ENCODE results near the gene PPP1R14C. TPM values are rescaled to one million over a fixed set of nuclear protein-coding genes. Genes with fewer than 3 reads are reported as not detected.

Gene PPP1R14C
- total RNA-seq, 2 donors from 2014 or later = 0.95 to 1.3 TPM

- no peak overlapping the region for H3K27ac ChIP-seq
- ATAC-seq (ENCODE audit: insufficient number of reproducible peaks, low FRiP score, low read depth) (no peak), DNase-seq (ENCODE audit: low spot score) (no peak)
- no peaks in the 10 kb centered on the region for H3K9me3 ChIP-seq
- no peak for TF ChIP-seq CTCF (IDR thresholded peaks at IDR 0.05)
- H3K27me3 ChIP-seq (replicated peaks; ENCODE audit: insufficient read depth) = no peaks in the 10 kb centered on the region
- no peak overlapping the region for H3K4me3 ChIP-seq
- H3K36me3 ChIP-seq = no peaks in the 10 kb centered on the region
- H3K4me1 ChIP-seq (ENCODE audit: control insufficient read depth in 1 of 2, low read depth in 2 of 2) = no peaks in the 10 kb centered on the region
Observed at GRCh38 chr6:150195996-150196417, 53.2 kb downstream of the PPP1R14C start.

- ATAC-seq (ENCODE audit: insufficient number of reproducible peaks, low FRiP score, low read depth) = no peak
- H3K36me3 ChIP-seq = no peaks in the 10 kb centered on the region
- H3K27me3 ChIP-seq (replicated peaks; ENCODE audit: insufficient read depth) = no peaks in the 10 kb centered on the region
- no peaks in the 10 kb centered on the region for H3K4me1 ChIP-seq (ENCODE audit: control insufficient read depth in 1 of 2, low read depth in 2 of 2)
- TF ChIP-seq CTCF (IDR thresholded peaks at IDR 0.05) = no peak
- no peak overlapping the region for H3K27ac ChIP-seq
- H3K4me3 ChIP-seq = no peak overlapping the region
- no peak for DNase-seq (ENCODE audit: low spot score)
- H3K9me3 ChIP-seq = no peaks in the 10 kb centered on the region
Observed at GRCh38 chr6:150196942-150197745, 54.3 kb downstream of the PPP1R14C start.

- H3K27ac ChIP-seq = no peak overlapping the region
- H3K36me3 ChIP-seq = no peaks in the 10 kb centered on the region
- TF ChIP-seq CTCF (IDR thresholded peaks at IDR 0.05) = no peak
- DNase-seq (ENCODE audit: low spot score) = no peak
- H3K4me3 ChIP-seq = no peak overlapping the region
- no peaks in the 10 kb centered on the region for H3K4me1 ChIP-seq (ENCODE audit: control insufficient read depth in 1 of 2, low read depth in 2 of 2)
- no peak for ATAC-seq (ENCODE audit: insufficient number of reproducible peaks, low FRiP score, low read depth)
- H3K27me3 ChIP-seq (replicated peaks; ENCODE audit: insufficient read depth) = no peaks in the 10 kb centered on the region
- H3K9me3 ChIP-seq = no peaks in the 10 kb centered on the region
Observed at GRCh38 chr6:150198532-150198931, 55.7 kb downstream of the PPP1R14C start.

- no peak for DNase-seq (ENCODE audit: low spot score)
- H3K36me3 ChIP-seq = no peaks in the 10 kb centered on the region
- H3K4me3 ChIP-seq = no peak overlapping the region
- H3K4me1 ChIP-seq (ENCODE audit: control insufficient read depth in 1 of 2, low read depth in 2 of 2) = no peaks in the 10 kb centered on the region
- H3K9me3 ChIP-seq = no peaks in the 10 kb centered on the region
- no peak overlapping the region for H3K27ac ChIP-seq
- no peak for TF ChIP-seq CTCF (IDR thresholded peaks at IDR 0.05)
- no peaks in the 10 kb centered on the region for H3K27me3 ChIP-seq (replicated peaks; ENCODE audit: insufficient read depth)
- no peak for ATAC-seq (ENCODE audit: insufficient number of reproducible peaks, low FRiP score, low read depth)
Observed at GRCh38 chr6:150199241-150199640, 56.4 kb downstream of the PPP1R14C start.

GRCh38 chr6:150200428-150201100, 57.7 kb downstream of the PPP1R14C start:
- DNase-seq (ENCODE audit: low spot score) = no peak
- H3K4me1 ChIP-seq (ENCODE audit: control insufficient read depth in 1 of 2, low read depth in 2 of 2) = no peaks in the 10 kb centered on the region
- no peak overlapping the region for H3K4me3 ChIP-seq
- H3K9me3 ChIP-seq = no peaks in the 10 kb centered on the region
- H3K27ac ChIP-seq = no peak overlapping the region
- H3K36me3 ChIP-seq = no peaks in the 10 kb centered on the region
- H3K27me3 ChIP-seq (replicated peaks; ENCODE audit: insufficient read depth) = no peaks in the 10 kb centered on the region
- no peak for ATAC-seq (ENCODE audit: insufficient number of reproducible peaks, low FRiP score, low read depth)
- TF ChIP-seq CTCF (IDR thresholded peaks at IDR 0.05) = no peak

All from thoracic aorta (tissue), 2 donors.